Prostate gland (tissue), 2 donors: ENCODE data around the gene EDEM3.

Experiments used
- CTCF ChIP-seq, 4 experiments: fragments of 200-600 bp in 2 of 4; fragments of 450-650 bp in 2 of 4; sonication (generic) in 2 of 4; IDR thresholded peaks; 1 replicate in 3 of 4; 2 replicates in 1 of 4; pipeline ENCODE4 v1.5.1; 2016 to 2019; ENCODE audit warnings: antibody characterized with exemption in 4 of 4, mild to moderate bottlenecking in 2 of 4, moderate library complexity in 2 of 4
- POLR2A ChIP-seq: fragments of 450-650 bp; IDR thresholded peaks from one replicate; pipeline ENCODE4 v1.6.1; 2016; ENCODE audit warnings: antibody characterized with exemption, mild to moderate bottlenecking

GRCh38 chr1:184757406-184757805 lies 2.7 kb upstream of the EDEM3 start:
- no peak for TF ChIP-seq CTCF (IDR thresholded peaks at IDR 0.05)
- no peak for TF ChIP-seq POLR2A
